HuH-7 (cell line): ENCODE measurements around the gene ADARB2.

Experiments
- DNase-seq: peaks from one replicate; pipeline ENCODE4 v3.0.0; 2011; ENCODE audit warnings: low spot score

The ADARB2 gene

DNA sequence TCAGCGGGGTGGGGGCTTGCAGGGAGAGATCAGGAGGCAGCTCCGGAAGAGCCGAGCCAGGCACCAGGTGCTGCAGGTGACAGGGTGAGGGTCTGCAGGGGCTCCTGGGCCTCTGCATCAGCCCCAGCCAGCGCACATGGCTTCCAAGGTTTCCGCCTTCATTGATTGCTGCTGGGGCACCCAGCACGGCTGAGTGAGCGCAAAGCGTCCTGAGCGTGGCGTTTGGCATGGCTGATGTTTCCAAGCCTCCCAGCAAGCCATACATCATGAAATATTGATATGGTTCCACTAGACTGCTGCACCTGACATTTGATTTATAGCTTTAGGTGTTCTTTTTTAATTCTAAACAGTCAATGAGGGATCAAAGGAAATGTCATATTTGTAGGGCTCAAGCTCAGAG, 422.1 kb downstream of the ADARB2 start:
- DNase-seq = no peak

DNA sequence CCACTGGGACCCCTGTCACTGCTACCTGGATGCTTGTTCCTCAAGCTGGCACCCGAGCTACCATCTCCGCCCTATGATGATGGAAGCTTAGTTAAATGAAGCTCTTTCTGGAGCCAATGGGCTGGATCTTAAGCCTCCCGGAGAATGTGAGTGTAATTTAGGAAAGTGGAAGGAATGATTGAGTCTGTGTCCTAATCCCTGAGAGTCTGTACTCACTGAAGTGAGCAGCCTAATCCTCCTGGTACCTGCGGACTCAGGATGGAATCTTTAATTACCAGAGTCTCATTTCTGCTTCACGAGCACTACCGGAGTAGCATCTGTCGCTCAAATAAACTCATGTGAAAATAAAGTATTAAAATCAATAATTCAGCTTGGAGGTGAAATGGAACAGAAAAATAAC, 425.6 kb downstream of the ADARB2 start:
- DNase-seq = no peak

DNA sequence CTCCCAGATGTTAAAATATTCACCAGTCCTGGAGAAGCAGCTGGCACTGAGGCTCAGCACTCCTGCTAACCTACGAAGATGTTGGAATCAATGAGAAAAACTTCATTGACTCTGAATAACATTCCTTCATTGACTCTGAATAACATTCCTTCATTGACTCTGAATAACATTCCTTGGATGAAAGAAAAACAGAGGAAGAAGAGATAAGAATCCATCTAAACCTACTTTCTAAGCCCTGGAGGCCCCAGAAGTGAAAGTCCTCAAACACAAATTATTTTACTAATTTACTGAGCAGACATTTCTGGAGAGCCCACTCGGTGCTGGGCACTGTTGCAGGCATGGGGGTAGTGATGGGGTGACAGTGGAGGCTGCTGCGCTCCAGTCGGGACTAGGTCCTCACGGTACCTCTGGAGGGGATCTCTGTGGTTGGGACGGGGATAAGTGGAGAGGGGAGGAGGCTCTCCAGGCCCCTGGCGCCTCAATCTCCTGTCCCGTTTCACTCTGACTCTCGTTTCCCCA, 427.0 kb downstream of the ADARB2 start:
- DNase-seq = no peak

DNA sequence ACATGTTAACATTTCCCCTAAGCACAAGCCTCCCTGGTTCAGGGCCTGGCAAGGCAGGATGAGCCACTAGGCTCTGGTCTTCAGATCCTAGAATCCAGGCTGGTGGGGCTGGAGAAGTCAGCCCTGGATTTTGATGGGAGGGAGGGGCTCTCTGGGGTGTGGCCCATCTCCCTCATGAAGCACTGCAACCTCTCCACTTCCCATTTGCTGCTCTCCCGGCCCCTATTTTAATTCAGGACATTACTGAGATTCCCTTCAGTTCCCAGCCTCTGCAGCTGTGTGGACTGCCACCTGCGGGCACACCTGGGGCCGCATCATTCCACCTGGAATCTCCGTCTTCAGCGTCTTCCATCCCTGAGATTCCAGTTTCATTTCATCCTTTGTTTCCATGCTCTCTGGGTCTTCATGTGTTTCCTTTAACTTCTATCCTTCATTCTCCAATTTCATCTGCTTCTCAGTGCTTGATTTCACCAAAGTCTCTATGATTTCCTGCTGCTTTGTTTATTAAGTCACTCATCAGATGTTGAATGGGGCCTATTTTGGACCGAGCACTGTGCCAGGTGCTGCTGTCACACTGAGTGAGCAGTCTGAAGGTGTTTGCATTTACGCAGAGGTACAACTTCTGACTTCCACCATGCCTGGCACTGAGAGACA, 427.6 kb downstream of the ADARB2 start:
- no peak for DNase-seq

- DNase-seq = no peak
These were observed 428.2 kb downstream of the ADARB2 start for GRCh38 chr10:1308962-1309616.

DNA sequence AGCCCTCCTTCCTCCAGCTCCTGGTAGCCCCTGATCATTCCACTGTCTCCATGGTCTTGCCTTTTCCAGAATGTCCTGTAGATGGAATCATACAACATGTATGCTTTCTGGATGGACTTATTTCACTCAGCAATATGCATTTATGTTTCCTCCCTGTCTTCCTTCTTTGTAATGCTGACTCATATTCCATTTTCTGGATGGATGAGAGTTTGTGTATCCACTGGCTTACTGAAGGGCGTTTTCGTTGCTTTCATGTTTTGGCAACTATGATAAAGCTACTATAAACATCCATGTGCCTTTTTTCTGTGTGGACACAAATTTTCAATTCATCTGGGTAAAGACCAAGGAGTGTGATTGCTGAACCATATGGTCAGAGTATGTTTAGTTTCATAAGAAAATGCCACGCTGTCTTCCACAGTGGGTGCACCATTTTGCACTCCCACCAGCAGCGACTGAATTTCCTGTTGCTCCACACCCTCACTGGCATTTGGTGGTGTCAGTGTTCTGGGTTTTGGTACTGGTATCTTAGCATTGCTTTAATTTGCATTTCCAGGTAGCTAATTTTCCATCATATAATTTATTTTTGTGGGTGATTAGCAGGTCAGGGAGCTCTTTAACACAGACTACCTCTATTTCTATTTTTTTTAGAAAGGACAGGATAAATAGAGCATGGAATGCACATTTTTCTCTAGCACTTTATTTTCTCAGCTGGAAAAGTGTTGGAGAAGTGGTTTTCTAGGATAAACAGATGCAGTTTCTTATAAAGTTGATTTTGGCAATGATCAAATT, 429.0 kb downstream of the ADARB2 start:
- no peak for DNase-seq

- DNase-seq = no peak
These were observed 436.2 kb downstream of the ADARB2 start for GRCh38 chr10:1301143-1301542.

GRCh38 chr10:1300218-1300617, 437.1 kb downstream of the ADARB2 start:
- DNase-seq = no peak

DNA sequence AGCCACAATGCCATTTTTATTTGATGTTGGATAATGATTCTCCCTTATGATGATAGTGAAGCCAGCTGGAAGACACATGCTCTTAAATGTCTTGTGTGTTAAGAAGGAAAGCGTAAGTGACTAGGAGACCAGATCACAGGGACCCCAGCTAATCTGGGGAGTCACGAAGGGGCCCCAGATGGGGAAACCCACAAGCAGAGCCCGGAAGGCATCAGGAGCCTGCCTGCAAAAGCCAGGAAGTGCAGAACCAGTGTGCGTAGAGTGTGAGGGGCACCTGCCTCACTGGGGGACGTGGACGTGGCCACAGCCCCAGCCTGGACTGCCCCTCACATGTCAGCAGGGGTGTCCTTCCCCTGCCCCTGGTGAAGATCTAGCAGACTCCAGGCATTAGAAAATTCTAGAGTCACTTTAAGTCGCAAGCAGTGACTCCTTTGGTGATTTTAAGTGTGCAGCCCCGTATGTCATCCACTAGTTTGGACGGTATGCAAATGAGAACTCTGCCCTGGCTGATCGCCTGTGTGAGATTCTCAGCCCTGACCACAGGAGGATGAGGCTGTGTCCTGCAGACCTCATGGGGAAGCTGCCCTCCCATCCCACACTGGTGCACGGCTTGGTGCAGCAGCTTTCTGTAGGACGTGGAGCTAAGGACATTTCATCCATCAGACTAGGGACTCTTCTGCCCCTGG, 438.1 kb downstream of the ADARB2 start:
- no peak for DNase-seq

GRCh38 chr10:1297566-1298301, 439.6 kb downstream of the ADARB2 start:
- DNase-seq = no peak

DNA sequence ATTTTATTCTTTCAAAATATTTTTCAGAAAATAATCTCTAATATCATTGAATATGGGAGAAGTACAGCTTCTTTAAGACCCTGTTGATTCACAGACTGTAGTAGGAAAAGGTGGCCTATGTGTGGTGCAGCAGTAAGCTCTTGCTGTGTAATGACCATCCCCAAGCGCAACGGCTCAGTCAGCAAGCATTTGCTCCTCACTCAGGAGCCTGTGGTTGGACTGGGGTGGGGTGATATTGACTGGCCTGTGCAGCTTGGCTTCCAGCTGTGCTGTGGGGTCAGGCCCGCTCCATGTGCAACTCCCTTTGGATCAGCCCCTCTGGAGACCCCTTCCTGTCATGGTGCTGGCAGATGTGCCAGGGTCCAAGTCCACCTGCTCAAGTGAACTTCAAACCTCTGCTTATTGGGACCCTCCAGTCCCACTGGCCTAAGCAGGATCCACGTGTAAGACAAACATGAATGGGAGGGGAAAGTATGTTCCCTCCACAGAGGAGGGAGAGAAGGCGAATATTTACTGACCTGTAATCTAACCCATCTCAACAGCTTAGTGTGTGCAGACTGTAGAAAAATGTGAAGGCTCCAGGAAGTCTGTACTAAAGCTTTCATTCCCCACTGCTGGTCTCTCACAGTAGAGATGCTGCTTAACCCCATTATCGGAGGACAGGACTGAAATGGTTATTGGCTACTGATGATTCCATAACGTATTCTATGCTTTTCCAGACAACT, 441.4 kb downstream of the ADARB2 start:
- no peak for DNase-seq

DNA sequence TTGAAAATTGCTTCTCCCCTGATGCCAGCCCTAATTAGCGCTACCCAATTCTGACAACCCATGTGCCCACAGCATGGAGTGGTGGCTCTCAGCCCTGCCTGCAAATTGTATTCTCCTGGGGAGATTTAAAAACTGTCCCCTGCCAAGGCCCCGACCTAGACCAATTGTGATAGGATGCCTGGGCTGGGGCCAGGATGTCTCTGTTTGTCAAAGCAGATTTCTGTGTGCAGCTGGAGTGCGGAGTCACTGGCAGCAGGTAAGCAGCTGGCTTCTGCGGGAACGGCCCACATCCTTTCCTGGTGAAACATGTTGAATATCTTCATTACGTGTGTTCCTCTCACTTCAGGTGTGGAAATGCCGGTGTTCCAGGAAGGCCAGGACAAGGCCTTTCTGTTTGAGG, 442.6 kb downstream of the ADARB2 start:
- DNase-seq = no peak

GRCh38 chr10:1293636-1294435, 443.5 kb downstream of the ADARB2 start:
- DNase-seq = no peak

DNA sequence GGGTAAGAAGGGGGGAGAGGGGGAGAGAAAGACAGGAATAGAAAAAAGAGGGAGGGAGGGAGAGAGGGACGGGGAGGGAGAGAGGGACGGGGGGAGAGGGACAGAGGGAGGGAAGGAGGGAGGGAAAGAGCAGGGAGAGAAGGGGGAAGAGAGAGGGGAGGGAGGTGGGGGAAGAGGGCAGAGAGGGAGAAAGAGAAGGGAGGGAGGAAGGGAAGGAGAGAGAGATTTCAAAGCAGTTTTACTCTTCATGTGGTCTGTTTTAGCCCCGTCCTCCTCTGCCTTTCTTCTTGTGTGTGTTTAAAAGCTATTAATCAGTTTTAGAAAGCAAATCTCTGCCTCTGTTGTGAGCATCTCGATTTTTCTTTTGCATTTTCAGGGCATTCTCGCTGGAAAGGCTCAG, 444.2 kb downstream of the ADARB2 start:
- no peak for DNase-seq

DNA sequence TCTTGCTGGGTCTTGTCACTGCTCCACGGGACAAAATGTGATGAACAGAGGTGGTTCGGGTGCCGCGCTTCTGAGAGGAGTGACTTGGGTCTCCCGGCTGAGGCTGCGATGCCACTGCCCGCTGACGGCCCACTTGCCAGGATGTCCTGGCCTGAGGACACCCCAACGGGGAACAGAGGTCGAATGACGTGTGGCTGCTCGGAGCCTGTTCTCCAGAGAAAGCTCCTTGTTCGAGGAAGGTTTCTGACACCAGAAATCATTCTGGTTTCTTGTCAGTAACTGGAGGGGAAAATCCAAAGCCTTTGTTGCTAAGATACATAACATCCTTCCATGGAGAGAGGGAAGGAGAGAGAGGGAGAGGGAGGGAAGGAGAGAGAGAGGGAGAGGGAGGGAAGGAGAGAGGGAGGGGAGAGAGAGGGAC, 444.7 kb downstream of the ADARB2 start:
- DNase-seq = no peak

DNA sequence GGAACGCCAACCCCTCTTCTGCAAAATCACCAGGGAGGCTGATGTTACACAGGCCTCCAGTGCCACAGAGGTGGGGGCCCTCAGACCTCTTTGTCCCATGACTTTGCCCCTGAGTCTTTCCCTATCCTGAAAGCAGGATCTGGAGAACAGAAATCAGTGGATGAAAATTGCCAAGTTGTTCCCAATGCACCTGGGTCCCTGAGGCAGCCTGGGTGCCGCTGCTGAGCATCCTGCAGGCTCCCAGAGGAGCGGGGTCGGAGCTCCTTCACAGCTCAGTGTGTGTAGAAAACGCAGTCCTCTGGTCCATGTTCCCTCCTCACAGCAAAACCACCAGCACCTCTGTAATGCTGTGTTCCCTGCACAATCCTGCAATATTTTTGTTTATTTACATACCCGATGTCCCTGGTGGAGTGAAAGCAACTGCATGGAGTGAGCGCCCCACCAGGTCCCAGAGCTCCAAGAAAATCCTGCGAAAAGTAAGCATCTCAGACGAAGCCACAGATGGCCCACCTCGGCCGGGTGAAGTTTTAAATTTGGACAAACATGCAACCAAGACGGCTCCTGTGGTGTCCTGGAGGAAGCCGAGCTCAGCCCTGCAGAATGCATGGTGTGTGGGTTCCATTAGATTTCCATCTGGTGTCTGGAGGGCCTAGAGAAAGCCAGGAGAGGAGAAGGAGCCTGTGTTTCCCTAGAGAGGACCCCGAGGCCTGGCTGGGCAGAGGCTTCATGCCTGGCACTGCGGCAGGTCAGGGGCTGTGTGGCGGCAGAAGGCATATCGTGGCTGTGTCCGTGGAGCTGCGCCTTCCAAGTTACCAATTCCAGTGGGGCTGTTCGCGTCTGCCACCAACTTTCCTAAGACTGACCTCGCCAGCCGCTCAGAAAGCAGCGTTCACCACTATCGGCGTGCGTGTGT, 445.9 kb downstream of the ADARB2 start:
- DNase-seq = no peak

DNA sequence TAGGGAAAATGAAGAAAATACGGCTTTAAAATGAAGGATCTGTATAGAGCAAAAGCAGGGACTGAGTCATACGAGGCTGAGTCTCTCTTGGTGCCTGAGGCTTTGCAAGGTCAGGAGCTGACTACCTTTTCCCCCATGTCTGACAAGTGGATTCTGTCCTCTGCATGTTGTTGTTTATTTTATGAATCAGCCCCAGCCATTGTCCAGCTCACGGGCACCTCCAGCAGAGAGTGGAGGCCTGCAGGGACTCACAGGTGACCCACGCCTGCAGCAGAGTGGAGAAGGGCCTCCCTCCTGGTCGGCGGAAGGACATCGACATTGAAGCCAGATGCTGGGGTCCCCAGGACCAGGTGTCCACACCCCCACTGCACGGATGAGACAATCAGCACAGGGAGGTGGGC, 447.3 kb downstream of the ADARB2 start:
- no peak for DNase-seq

GRCh38 chr10:1289591-1289990, 447.7 kb downstream of the ADARB2 start:
- DNase-seq = no peak

DNA sequence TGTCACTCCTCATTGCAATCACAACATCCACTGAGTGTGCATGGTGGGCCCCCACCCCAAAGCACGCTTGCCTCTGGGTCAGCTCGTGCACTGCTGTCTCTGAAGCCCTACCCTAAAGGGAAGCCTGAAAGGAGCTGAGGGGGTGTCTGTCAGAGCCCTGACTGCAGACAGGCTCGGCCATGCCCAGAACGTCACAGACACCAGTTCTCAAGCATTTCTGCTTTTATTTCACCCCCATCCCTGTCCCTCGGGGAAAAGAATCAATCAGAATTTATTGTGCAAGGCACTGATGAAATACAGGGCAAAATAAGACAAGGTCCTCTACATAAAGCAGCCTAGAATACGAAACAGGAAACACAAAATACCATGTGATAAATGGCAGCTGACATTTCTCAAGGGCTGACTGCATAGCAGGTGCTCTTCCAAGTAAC, 449.3 kb downstream of the ADARB2 start:
- DNase-seq = no peak
